Brain pericyte (primary cell): ENCODE results near the gene TPD52L2.
"Not testable (repeated sequence)": the region's sequence is repeated elsewhere in the genome, so short reads cannot be mapped to it uniquely, and the experiment has no call there.

Experiments
- DNase-seq: peaks from one replicate; pipeline ENCODE4 v3.0.0-alpha.2; 2012; ENCODE audit warnings: low read depth, low spot score

TPD52L2 gene

DNA sequence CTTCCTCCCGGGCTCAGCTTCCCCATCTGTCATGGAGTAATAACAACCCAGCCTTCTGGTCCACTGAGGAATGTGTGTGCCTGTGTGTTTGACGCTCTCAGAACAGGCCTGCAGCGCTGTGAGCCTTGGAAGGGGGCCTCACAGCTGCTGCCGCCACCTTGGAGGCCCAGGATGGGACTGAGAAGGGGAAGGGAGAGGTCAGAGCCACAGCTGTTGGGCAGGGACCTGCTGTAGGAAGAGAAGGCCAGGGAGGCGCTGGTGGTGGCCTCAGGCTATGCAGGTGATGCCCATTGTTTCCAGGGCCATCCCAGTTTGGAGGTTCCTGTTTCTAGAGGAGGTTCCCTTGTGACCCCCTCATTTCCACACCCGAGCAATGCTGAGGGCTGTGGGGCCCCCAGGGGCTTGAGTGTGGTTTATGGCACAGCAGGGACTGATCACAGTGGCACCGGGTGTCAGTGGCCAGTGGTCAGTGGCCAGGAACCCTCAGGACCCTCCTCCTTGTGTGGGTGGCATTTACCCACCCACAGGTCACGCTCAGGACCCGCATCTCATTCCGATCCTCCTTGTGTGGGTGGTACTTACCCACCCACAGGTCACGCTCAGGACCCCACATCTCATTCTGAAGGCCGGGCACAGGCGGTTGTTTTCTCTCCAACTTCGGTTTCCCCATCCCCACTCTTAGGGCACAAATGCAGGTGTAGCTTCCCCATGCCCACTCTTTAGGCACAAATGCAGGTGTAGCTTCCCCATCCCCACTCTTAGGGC, 14.0 kb downstream of the TPD52L2 start:
- no peak for DNase-seq

- not testable (repeated sequence) for DNase-seq
Observed at GRCh38 chr20:63880901-63881300, 15.8 kb downstream of the TPD52L2 start.

DNA sequence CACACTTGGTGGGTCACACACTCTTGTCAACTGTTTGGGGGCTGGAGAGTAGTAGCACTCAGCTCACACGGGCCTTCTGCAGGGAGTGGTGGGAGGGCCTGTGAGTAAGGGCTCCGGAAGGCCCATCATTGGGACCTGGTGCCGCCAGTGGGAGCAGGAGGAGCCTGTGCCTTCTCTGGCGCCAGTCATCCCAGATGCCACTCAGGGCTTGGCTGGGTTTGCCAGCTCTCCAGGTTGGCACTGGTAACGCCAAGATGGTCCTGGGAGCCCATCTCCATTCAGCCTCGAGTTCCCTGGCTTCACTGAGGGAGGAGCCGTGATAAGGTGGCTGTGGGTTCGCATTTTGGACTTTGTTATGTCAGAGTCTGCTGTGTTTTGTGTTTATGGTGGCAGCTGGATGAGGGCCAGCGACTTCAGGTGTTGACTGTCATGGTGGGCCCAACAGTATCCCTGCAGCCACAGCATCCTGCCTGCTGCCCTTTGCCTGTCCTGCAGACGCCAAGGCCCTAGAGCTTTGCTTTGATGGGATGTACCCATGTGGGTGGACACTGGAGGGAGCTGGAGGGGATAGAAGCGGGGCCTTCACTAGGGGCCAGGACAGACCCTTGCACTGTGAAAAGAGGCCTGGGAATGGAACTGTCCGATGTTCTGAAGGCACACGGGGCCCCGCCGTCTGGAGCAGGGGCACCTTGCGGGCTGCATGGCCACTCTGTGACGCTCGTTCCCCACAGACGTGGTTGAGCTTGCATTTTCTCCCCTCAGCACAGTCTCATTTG, 16.6 kb downstream of the TPD52L2 start:
- no peak for DNase-seq

GRCh38 chr20:63882257-63883200, 17.5 kb downstream of the TPD52L2 start:
- DNase-seq: no peak

DNA sequence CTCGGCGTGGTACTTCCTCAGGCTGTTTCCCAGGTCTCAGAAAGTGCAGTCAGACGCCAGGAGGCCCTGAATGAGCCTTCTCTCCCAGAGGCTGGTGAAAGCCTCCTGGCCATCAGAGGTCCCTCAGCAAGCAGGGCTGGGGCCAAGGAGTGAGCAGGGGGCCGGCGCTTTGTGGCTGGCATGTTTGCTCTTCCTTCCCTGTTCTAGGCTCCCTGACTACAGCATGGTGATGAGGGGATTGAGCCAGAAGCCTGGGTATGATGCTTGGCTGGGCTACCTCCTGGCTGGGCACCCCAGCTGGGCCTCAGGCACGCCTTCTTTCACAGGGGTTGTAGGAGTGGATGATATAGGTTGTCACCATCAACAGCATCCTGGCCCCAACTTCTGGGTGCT, 18.1 kb downstream of the TPD52L2 start:
- no peak for DNase-seq

DNA sequence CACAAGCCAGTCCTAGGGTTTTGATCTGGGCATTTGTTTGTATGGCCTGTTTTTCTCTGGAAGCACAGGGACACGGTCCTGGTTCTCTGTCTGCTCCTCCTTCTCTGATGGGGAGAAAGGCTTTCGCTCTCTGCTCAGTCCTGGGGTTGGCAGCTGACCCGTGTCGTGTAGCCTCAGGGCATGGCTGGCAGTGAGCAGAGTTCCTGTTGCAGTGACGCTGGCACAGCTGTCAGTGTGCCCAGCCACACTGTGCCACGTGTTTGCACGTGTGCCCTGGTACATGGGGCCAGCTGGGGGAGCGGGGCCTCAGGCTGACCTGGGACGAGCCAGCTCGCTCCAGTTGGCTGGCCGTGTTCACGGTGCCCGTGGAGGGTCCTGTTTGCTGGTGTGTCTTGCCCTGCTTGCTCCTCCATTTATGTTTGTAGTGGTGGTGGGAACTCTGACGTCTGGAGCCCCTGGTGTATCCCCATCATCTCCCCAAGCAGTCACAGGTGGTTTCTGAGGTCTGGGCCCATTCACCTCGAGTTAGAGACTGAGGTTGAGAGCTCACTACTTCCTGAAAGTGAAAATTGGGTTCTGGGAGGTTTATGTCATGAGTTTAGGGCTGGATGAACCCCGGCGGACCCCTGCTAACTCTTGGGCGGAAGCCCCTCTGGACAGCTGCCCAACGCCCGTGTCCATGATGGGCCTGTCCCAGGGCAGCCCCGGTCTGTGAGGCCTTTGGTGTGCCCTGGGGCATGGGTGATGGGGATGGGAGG, 19.6 kb downstream of the TPD52L2 start:
- DNase-seq: no peak

- DNase-seq: no peak
Observed at GRCh38 chr20:63885264-63886053, 20.4 kb downstream of the TPD52L2 start.

DNA sequence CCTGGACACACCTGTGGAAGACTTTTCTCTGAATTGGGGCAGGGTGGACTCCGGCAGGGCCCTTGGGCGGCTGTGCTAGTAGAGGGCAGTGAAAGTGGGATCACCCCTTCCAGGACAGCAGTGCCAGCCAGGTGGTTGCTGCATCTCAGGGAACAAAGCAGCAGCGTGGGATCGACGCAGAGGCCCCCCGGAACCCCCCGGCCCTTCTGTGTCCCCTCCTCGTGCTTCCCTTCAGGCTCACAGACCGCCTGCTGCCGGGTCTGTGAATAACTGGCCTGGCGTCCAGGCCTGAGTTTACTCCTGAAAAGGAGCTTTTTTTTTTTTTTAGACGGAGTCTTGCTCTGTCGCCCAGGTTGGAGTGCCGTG, 21.0 kb downstream of the TPD52L2 start:
- DNase-seq: no peak

- no peak for DNase-seq
Observed at GRCh38 chr20:63886921-63887320, 21.9 kb downstream of the TPD52L2 start.

DNA sequence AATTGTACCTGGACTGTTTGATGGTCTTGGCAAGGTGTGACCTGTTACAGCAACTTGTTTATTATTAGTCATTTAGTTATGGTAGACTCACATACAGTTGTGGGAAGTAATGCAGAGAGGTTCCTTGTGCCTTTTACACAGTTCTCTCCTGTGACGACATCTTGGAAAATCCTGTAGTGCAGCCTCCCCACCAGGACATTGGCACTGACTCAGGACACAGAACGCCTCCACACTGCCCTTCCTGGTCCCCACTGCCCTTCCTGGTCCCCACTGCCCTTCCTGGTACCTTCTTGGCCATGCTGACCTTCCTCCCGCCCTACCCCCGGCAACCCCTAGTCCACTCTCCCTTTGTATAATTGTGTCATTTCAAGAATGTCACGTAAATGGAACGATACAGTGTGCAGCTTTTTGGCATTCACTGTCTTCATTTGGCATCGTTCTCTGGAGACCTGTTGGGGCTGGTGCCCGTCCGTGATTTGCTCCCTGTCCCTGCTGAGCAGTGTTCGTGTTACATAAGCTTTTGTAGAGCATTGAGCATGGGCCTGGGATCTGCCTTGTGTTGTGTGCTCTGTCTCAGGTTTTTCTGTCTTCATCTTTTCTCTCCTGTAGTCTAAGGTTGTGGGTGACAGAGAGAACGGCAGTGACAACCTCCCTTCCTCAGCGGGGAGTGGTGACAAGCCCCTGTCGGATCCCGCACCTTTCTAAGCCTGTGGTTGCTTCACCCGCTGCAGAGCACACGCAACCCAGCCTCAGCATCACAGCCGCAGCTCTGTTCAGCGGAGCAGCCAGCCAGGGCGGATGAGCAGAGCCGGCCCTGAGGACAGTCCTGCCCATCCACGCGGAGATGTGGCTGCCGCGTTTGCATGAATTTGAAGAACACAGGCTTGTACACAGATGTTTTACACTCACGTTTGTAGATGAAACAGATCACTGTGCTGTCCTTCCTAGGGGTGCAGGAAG, 24.5 kb downstream of the TPD52L2 start:
- DNase-seq: no peak

DNA sequence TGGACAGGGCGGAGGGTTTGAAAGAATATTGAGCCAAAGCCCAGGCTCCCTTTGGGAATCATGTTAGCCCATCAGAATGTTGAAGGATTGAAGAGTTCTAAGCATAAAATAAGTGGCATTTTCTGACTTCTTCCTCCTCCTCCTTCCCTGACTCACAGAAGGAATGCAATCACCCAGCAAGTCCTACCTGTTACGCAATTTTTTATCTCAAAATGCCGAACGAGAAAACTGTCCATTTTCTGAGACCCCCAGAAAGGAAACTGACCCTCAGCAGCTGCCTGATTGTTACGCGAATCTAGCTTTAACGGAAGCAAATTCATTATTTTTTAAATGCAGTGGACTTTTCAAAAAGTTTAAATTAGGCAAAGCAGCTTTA, 25.1 kb downstream of the TPD52L2 start:
- DNase-seq: no peak

GRCh38 chr20:63890616-63891015, 25.5 kb downstream of the TPD52L2 start:
- DNase-seq: no peak

DNA sequence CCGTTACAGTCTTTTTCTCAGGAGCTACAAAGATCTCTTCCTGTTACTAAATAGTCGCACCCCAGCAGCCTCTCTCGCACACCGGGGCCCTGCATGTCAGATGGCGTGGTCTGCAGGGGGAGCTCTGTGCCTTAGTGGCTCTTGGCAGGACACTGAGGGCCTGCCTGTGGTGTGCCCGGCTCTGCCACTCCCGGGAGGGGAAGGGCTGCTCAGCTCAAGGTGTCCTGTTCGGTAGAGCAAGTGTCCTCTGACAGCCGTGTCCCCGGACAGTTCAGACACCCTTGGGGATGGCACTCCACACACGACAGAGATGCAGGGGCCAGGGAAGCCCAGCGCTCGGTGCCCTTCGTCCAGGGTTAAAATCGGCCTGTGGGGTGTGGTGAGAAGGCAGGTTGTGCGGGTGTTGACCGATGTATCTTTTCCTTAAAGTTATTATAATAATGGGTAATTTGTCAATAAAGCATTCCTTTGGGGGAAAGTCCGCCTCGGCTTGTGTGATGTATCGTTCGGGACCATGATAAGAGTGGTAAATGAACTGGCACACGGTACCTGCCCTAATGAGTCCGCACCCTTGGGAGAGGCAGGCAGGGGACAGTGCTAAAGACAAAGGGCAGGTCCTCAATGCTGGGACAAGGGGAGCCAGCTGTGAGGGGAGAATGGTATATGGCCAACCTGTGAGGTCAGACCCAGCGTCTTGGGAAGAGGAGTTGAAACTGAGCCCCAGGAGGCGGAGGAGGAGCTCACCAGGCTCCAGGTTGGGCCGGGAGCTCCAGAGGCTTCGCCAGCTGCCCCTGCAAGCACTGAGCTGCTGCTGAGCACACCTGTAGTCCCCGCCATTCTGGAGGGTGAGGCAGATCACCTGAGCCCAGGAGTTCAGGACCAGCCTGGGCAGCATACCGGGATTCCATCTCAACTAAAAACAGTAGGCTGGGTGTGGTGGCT, 26.3 kb downstream of the TPD52L2 start:
- DNase-seq: no peak

DNA sequence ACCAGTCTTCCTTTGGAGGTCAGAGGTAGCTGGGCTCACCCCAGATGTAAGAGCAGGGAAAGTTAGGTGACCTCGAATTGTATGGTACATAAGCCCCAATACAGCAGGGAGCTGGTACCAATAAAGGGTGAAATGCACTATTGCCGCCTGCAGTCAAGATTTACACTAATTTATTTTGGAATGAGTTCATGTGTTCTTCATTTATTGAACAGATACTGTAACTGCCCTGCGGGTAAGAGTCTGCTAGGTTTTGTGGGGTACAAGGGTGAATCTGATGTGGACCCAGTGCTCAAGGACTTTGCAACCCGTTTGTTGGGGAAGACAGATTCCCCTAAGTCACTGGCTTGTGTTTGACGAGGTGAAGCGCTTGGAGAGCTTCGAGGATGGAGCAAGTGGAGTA, 27.3 kb downstream of the TPD52L2 start:
- no peak for DNase-seq

DNA sequence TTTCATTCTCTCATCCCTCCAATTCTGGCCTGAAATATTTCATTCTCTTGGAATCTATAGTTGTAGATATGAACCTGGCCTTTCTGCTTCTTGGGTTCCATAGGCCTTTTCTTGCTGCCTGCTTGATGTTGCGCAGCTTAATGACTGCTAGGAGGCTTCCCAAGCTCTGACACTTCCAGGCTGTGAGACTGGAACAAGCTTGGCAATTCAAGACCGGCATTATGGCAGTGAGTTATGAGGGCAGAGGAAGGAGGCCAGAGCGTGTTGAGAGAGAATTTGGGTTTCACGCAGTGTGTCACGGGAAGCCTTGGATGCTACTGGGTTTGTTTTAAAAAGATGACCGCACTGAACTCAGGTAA, 28.9 kb downstream of the TPD52L2 start:
- no peak for DNase-seq

GRCh38 chr20:63894358-63895201, 29.5 kb downstream of the TPD52L2 start, which contains the start of gene DNAJC5:
TSS of gene DNAJC5 (plus strand) at chr20:63895126. CDS start at chr20:63928346, 33,220 bp downstream.
- peak; percentile 75 for DNase-seq

DNA sequence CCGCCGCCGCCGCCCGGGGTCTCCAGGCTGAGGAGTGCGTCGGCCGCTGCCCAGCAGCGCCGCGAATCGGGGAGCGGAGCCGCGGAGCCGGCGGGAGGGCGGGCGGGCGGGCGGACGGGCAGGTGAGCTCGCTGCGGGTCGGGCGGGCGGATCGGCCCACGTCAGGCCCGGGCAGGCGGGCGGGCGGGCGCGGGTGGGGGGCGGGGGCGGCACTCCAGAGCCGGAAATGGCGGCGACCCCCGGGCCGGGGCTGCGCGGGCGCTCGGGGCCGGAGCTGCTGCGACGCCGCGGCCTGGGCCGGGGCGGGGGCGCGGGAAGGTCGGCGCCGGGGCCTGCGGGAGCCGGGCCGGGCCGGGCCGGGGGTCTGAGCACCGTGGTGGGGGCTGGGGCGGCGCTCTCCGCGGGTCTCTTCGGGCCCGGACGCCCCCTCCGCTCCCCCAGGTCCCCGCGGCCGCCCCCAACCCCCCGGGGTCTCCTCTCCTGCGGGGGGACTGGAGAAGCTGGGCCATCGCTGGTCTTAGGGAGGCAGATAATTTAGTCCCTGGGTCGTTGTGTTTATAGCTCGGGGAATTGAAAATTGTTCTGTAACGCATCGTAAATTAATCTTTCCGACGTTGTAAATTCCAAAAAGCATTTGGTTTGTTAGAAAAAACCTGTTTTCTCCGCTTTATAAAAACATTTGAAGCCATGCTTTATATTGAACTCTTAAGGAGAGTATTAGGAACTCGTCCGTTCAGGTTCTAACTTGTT, 30.3 kb downstream of the TPD52L2 start:
- no peak for DNase-seq
